ENCODE results near the gene CADPS2.

- TF ChIP-seq PAX5 (IDR thresholded peaks at IDR 0.05; ENCODE audit: insufficient read depth, low read length, severe bottlenecking): no peak
- no peak for TF ChIP-seq POLR2AphosphoS5 (IDR thresholded peaks at IDR 0.05; ENCODE audit: low read depth, low read length)
- TF ChIP-seq POU2F2 (IDR thresholded peaks at IDR 0.05; ENCODE audit: low read depth, low read length): no peak
These were observed 523.1 kb downstream of the CADPS2 start for GRCh38 chr7:122363144-122363543.
